Measurements from ENCODE around the gene NNMT. TPM values are rescaled to one million over a fixed set of nuclear protein-coding genes. Genes with fewer than 3 reads are reported as not detected.

NNMT gene
- total RNA-seq, 1 experiment from 2014 or later, result not detected

DNA sequence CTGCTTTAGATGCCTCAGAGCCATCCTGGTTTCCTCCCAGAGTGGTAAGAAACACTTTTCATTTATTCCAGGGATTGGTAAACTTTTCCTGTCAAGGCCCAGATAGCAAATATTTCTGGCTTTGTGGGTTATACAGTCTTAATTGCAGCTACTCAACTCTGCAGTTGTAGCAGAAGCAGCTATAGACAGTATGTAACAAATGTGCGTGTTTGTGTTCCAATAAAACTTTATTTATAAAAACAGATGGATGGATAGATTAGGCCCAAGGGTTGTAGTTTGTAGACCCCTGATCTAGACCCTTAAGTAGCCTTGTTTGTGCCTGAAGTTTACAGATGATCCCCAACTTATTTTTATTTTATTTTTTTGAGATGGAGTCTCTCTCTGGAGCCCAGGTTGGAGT, 17.9 kb downstream of the NNMT start:
- Mint-ChIP-seq H3K36me3 (ENCODE audit: insufficient read depth in 1 of 3, low read depth in 3 of 3) (no peaks in the 10 kb centered on the region; a peak in 1 of 7 replicates), H3K27ac (no peak overlapping the region), H3K27me3 (ENCODE audit: low read depth) (peaks cover 8% of the 10 kb centered on the region), H3K4me1 (peaks cover 30 to 32% of the 10 kb centered on the region in 2 experiments), H3K4me3 (no peak overlapping the region), H3K9me3 (no peaks in the 10 kb centered on the region)
- no peak overlapping the region for H2AK5ac ChIP-seq (ENCODE audit: insufficient read length, low read length)
- no peaks in the 10 kb centered on the region for H3K79me1 ChIP-seq (ENCODE audit: insufficient read depth, low read depth, low read length, poor library complexity, severe bottlenecking)
- no peaks in the 10 kb centered on the region for H4K20me1 ChIP-seq (ENCODE audit: control insufficient read depth, insufficient read depth, insufficient read length)
- H3K14ac ChIP-seq (ENCODE audit: insufficient read depth, low read length), result no peak overlapping the region
- H2BK20ac ChIP-seq (ENCODE audit: low read depth, low read length, poor library complexity, severe bottlenecking), result no peak overlapping the region
- H3K23me2 ChIP-seq (ENCODE audit: insufficient read length, low read depth, low read length, poor library complexity, severe bottlenecking), result no peaks in the 10 kb centered on the region
- no peak overlapping the region for H3K4ac ChIP-seq (ENCODE audit: low read depth, low read length)
- H3T11ph ChIP-seq (ENCODE audit: low read length), result no peak overlapping the region
- no peaks in the 10 kb centered on the region for H3K9me3 ChIP-seq (ENCODE audit: control insufficient read depth, low read depth, low read length)
- no CpG with 5 or more reads among the region's 1 CpG for WGBS (ENCODE audit: extremely low coverage, insufficient read length, low lambda C conversion rate)
- no peak for DNase-seq
- H3K27me3 ChIP-seq (ENCODE audit: insufficient read depth, low read length), result no peaks in the 10 kb centered on the region
- H3K9ac ChIP-seq (ENCODE audit: extremely low read depth, insufficient read length, low read length), result no peak overlapping the region
- H3K27ac ChIP-seq (ENCODE audit: insufficient read length, low read depth, low read length), result no peak overlapping the region
- H3K23ac ChIP-seq (ENCODE audit: insufficient read length, low read depth, low read length), result no peak overlapping the region
- no peak overlapping the region for H2BK12ac ChIP-seq (ENCODE audit: insufficient read length, low read depth, low read length)
- H3K79me2 ChIP-seq (ENCODE audit: insufficient read depth, low read length), result no peaks in the 10 kb centered on the region
- H3K56ac ChIP-seq (ENCODE audit: insufficient read length, low read depth, low read length), result no peak overlapping the region
- no peak overlapping the region for H4K91ac ChIP-seq (ENCODE audit: insufficient read length, low read depth, low read length)
- H4K5ac ChIP-seq (ENCODE audit: insufficient read length, low read depth, low read length), result no peak overlapping the region
- no peak overlapping the region for H4K8ac ChIP-seq (replicated peaks; ENCODE audit: insufficient read length, low read depth, low read length)
- H3K4me1 ChIP-seq (ENCODE audit: insufficient read depth, low read length), result peaks cover 8% of the 10 kb centered on the region
- TF ChIP-seq, protein P1, sequence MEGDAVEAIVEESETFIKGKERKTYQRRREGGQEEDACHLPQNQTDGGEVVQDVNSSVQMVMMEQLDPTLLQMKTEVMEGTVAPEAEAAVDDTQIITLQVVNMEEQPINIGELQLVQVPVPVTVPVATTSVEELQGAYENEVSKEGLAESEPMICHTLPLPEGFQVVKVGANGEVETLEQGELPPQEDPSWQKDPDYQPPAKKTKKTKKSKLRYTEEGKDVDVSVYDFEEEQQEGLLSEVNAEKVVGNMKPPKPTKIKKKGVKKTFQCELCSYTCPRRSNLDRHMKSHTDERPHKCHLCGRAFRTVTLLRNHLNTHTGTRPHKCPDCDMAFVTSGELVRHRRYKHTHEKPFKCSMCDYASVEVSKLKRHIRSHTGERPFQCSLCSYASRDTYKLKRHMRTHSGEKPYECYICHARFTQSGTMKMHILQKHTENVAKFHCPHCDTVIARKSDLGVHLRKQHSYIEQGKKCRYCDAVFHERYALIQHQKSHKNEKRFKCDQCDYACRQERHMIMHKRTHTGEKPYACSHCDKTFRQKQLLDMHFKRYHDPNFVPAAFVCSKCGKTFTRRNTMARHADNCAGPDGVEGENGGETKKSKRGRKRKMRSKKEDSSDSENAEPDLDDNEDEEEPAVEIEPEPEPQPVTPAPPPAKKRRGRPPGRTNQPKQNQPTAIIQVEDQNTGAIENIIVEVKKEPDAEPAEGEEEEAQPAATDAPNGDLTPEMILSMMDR (conservative IDR thresholded peaks at IDR 0.05), result no peak
- H2BK5ac ChIP-seq (ENCODE audit: insufficient read length, low read length), result no peak overlapping the region
- H2AFZ ChIP-seq (ENCODE audit: low read length), result no peak overlapping the region
- H2BK15ac ChIP-seq (ENCODE audit: low read depth, low read length), result no peak overlapping the region
- no peak overlapping the region for H3K4me2 ChIP-seq (ENCODE audit: insufficient read depth, insufficient read length, low read length)
- H3K18ac ChIP-seq (ENCODE audit: insufficient read length, low read depth, low read length), result no peak overlapping the region
- no peak overlapping the region for H2BK120ac ChIP-seq (ENCODE audit: low read depth, low read length, poor library complexity, severe bottlenecking)
